GM19372 (cell line): Measurements from ENCODE around the gene ASCC1.
A peak's percentile ranks its signal among the peaks of the same experiment; 100 is the strongest.
"Not testable (repeated sequence)": the region's sequence is repeated elsewhere in the genome, so short reads cannot be mapped to it uniquely, and the experiment has no call there.

Experiments used
- ATAC-seq: cut with Tn5 transposase; IDR thresholded peaks from one replicate; pipeline ENCODE4 v1.9.1; 2021; ENCODE audit warnings: mild to moderate bottlenecking, low read depth, moderate library complexity; ENCODE audit not compliant: unreplicated experiment

ASCC1 gene

GRCh38 chr10:72249176-72249862, 33.2 kb upstream of the ASCC1 start:
- not testable (repeated sequence) for ATAC-seq

GRCh38 chr10:72248468-72249151, 32.5 kb upstream of the ASCC1 start:
- peak; percentile 76 for ATAC-seq

- ATAC-seq: no peak
Measured at GRCh38 chr10:72245949-72246525, 30.0 kb upstream of the ASCC1 start.

GRCh38 chr10:72244573-72245038, 28.5 kb upstream of the ASCC1 start:
- ATAC-seq: no peak

GRCh38 chr10:72243822-72244437, 27.9 kb upstream of the ASCC1 start:
- no peak for ATAC-seq

- no peak for ATAC-seq
Measured at GRCh38 chr10:72242675-72243074, 26.6 kb upstream of the ASCC1 start.

- ATAC-seq: no peak
Measured at GRCh38 chr10:72241691-72242252, 25.7 kb upstream of the ASCC1 start.

- ATAC-seq: no peak
Measured at GRCh38 chr10:72240371-72240770, 24.3 kb upstream of the ASCC1 start.

- no peak for ATAC-seq
Measured at GRCh38 chr10:72239409-72239808, 23.3 kb upstream of the ASCC1 start.

- no peak for ATAC-seq
Measured at GRCh38 chr10:72238392-72239175, 22.5 kb upstream of the ASCC1 start.

- no peak for ATAC-seq
Measured at GRCh38 chr10:72235544-72236279, 19.6 kb upstream of the ASCC1 start.

- no peak for ATAC-seq
Measured at GRCh38 chr10:72234560-72235095, 18.6 kb upstream of the ASCC1 start.

GRCh38 chr10:72233621-72234020, 17.5 kb upstream of the ASCC1 start:
- ATAC-seq: no peak

- no peak for ATAC-seq
Measured at GRCh38 chr10:72229261-72230251, 13.5 kb upstream of the ASCC1 start.

- no peak for ATAC-seq
Measured at GRCh38 chr10:72228318-72228751, 12.3 kb upstream of the ASCC1 start.

GRCh38 chr10:72227826-72228225, 11.8 kb upstream of the ASCC1 start:
- no peak for ATAC-seq

GRCh38 chr10:72226418-72227027, 10.4 kb upstream of the ASCC1 start:
- no peak for ATAC-seq

GRCh38 chr10:72224191-72224590, 8.1 kb upstream of the ASCC1 start:
- ATAC-seq: not testable (repeated sequence)
